Left cardiac atrium (tissue), 4 donors: ENCODE data around the gene DUSP22. TPM values are rescaled to one million over a fixed set of nuclear protein-coding genes. Genes with fewer than 3 reads are reported as not detected.

Experiments used
- ATAC-seq, 2 donors: fragments of 200-7000 bp; cut with Tn5 transposase; one replicate each; pipeline ENCODE4 v1.9.1; 2020; ENCODE audit warnings: mild to moderate bottlenecking in 2 of 2, moderate library complexity in 2 of 2
- DNase-seq: peaks from one replicate; pipeline ENCODE4 v3.0.0-alpha.2; 2020
- intact Hi-C, 2 donors: fragments of 100-400 bp; cut with DNase I; formaldehyde crosslinking; loops; one replicate each; pipeline versions ENCODE4 v1.14.1 to v1.15.1; 2022 to 2023
- total RNA-seq, 2 donors: library from RNA; stranded (reverse); fragmentation: NEBNext Ultra II Directional; extraction: Animal tissue kit (Norgen Biotek cat#: 25700); gene quantifications; one replicate each; pipeline ENCODE4 v1.2.1, GENCODE V29; 2021
- donor health status: DM: no; HTN: yes; CAD: no.
- donor health status: DM: no; HTN: yes; CAD: no; lungs with severe emphysema.
- donor health status: DM: yes; HTN: yes; CAD: no.
- donor health status: Dilated cardiomyopathy.

DUSP22 gene
- total RNA-seq, 2 donors from 2014 or later, result 53.9 to 57.4 TPM

DNA sequence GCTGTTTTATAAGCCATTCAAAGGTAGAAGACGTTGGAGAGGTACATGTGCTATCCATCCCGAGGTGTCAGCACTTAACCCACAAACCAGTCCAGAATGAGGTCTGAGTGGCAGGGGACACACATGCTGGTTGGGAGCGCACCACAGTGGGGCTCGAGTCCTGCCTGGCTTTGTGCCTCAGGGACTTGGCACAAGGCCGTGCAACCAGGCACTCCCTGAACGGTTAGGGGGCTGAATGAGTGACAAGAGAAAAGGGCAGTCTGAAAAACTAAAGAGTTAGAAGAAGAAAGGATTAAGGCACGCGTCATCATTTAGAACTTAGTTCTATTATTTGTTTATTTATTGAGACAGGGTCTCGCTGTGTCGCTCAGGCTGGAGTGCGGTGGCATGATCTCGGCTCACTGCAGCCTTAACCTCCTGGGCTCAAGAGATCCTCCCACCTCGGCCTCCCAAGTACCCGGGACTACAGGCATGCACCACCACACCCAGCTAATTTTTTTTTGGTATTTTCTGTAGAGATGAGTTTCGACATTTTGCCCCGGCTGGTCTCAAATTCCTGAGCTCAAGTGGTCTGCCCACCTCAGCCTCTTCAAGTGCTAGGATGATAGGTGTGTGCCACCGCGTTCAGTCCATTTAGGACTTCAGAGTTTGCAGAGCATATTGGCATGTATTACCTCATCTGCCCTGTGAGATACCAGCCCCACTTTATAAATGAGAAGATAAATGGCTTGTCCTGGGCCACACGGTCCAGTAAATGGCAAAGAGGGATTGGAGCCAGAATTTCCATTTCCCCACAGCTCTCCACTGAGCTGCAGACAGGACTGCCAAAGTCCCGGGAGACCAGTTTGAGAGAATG is 51.9 kb downstream of the DUSP22 start:
- ATAC-seq (peak in 1 of 2 donors; percentile 18), DNase-seq (no peak)
- intact Hi-C loops, result no loop called here

DNA sequence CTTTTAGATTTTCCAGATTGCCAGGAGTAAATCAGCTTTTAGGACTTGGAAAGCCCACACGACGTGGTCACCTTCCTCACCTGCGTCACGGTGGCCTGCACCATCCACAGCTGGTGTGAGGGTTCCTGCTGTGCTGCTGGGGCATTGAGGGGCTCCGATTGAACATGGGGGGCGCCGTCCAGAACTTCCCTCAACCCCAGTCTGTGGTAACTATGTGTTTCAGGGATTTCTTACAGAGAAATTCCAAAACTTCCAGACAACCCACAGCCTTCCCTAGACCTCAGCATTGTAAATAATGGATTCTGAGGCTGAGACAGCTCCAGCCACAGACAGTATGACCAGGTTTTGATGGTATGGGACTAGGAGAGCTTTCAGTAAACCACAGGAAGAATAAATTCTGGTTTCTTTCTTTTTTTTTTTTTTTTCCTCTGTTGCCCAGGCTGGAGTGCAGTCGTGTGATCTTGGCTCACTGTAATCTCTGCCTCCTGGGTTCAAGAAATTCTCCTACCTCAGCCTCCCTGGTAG is 52.6 kb downstream of the DUSP22 start:
- ATAC-seq (no peak), DNase-seq (no peak)
- intact Hi-C loops, result no loop called here

DNA sequence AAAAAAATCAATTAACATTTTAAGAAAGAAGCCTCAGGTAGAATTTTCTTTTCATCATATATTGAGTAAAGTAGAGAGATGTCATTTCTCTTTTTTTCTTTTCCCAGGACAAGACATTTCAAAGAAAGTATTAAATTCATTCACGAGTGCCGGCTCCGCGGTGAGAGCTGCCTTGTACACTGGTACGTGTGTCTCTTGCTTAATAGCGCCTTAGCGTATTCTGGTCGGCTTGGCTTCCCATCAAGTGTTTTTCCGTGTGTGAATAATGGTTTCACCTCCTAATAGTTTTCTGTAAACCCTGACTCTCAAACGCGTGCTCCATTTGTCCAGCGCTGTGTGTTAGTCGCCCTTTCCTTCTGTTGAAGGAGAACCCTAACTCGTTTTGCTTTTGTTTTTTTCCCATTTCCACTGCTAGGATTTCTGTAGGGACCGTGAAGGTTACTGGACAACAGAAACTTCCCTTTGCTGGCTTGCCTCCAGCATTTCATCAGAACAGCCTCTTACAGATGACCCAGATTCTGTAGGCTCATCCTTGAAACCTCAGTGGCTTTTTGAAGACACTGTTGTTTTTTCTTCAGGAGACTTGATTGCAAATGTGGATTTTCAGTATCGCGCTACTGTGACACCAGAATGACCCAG is 53.6 kb downstream of the DUSP22 start:
- DNase-seq, result no peak
- intact Hi-C loops, result no loop called here
- no peak for ATAC-seq

DNA sequence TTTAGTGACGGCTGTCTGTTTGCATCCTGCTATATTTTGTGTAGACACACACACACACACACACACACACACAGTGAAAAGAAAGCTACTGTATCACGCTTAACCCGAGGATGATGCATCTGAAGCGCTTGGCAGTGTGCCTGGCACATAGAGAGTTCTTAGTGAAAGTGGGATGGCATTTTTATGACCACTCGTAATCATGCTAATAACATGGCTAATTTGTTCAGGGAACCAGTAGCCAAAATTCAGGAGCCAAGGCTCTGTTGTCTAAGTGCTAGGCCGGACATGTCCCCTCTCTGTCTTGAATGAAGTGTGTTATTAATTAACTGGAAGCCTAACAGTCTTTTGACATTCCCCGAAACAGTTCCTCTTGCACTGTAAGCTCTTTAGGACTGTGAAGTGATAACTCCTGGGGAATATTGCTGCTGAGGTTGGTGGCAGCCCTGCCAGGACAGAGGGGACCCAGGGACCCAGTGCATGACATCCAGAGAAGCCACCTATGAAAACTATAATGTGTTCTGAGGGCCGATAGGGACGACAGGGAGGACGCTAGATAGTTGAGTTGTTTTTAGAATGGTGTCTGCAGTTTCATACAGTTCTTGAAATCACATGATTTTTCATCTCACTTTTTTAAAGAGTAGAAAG is 54.2 kb downstream of the DUSP22 start:
- no peak for ATAC-seq
- intact Hi-C loops, result no loop called here
- DNase-seq, result no peak

DNA sequence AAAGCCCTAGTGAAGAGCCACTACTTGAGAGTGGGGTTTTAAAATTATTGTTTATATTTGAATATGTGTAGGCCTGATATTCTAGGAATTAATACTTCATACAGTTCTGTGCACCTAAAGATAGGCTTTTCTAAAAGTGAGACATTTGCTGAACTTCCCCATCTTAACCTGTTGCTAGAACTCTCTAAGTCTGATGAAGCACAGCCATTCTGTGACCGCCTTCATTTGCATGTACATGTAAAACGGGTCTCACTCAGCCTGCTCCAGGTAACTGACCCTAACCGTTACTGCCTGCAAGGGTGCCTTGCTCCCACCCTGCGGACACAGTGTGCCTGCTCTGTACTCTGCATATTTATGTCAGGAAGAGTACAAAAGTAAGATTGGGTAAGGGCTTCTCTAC is 54.9 kb downstream of the DUSP22 start:
- DNase-seq (no peak), ATAC-seq (no peak)
- intact Hi-C loops, result no loop called here

DNA sequence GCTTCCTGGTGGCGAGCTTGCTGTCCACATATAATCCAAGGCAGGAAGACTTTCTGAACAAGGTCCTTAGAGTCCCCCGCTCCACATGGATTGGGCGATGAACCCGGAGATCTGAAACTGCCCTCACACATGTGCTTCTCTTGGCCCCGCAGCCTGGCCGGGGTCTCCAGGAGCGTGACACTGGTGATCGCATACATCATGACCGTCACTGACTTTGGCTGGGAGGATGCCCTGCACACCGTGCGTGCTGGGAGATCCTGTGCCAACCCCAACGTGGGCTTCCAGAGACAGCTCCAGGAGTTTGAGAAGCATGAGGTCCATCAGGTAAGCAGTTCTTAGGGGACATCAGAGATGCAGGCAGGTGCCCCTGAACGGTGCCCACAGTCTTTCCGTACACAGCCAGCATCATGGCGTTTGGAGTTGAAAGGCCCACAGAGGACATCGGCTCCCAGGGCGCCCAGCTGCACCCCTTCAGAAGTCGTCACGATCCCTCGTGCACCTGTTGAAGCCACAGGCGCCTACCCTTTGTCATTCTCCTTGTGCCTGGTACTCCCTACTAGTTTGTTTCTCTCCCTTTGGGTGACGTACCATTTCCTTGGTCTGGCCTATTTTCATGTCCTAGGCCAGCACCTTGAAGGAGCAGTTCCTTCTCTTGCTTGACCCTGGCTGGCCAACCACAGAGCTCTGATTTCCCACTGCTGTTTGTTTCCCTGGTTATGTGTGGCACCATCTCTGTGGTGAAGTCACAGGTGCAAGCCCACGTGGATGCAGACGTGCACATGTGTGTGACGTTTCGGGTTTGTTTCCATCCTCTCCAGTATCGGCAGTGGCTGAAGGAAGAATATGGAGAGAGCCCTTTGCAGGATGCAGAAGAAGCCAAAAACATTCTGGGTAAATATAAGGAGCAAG is 55.9 kb downstream of the DUSP22 start:
- ATAC-seq (no peak), DNase-seq (no peak)
- intact Hi-C loops, result no loop called here

DNA sequence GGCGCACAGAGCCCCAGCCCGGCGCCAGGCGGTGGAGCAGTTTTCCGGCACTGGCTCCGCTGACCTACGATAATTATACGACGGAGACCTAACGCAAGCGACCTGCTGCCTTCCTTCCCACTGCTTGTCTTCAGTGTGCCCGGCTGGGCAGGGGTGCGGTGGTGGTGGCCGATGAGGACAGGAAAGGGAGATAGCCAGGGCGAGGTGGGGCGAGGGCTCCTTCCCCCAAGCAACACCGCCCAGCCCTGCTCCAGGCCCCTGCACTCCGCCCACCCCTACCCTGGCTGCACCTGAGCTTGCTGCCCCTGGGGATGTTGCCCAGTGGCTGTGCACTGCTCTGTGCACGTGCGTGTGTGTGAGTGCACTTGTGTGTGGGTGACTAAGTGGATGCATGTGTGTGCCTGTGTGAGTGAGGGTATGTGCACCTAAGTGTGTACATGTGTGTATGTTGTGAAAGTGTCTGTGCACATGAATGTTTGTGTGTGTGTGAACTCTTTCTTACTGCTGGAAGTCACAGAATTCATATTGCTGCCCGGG is 56.6 kb downstream of the DUSP22 start:
- intact Hi-C loops, result no loop called here
- ATAC-seq (peak in 1 of 2 donors; percentile 7), DNase-seq (no peak)

DNA sequence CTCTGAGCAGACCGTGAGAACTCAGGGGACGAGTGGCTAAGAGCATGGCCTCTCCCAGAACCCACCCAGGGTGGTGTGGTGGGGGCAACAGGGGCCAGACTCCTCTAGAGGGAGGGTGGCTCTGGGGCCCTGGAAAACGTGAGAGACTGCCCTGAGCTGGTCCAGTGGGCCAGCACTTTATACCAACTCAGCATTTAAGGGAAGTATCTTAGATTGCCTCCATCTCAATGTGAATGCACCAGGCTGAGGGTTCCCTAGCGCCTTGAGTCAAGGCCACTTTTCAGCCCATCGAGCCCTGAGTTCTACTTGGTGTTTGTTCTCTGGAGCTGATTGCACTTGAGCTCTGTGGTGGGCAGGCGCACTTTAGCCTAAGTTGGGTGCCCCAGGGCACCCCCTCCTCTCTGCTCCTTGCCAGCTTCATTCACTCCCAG is 57.2 kb downstream of the DUSP22 start:
- DNase-seq (no peak), ATAC-seq (no peak)
- intact Hi-C loops, result no loop called here

DNA sequence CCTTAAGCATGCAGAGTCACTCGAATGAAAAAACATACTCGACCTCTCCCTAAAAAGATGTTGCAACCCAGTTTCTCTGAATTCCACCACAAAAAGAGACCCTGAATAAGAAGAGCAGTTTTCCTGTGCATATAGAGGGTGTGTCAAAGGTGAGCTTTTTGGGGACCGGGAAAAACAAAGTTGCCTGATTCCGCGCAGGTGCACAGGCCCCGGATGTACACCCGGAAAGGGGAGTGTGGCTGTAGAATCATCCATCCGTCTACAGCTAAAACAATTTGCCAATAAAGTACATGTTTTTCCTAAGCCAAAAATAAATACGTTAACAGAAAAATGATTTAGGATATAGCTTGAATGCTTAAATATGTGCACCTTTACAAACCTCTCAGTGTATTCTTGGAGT is 58.1 kb downstream of the DUSP22 start:
- no peak for ATAC-seq
- intact Hi-C loops, result no loop called here
- DNase-seq, result no peak

DNA sequence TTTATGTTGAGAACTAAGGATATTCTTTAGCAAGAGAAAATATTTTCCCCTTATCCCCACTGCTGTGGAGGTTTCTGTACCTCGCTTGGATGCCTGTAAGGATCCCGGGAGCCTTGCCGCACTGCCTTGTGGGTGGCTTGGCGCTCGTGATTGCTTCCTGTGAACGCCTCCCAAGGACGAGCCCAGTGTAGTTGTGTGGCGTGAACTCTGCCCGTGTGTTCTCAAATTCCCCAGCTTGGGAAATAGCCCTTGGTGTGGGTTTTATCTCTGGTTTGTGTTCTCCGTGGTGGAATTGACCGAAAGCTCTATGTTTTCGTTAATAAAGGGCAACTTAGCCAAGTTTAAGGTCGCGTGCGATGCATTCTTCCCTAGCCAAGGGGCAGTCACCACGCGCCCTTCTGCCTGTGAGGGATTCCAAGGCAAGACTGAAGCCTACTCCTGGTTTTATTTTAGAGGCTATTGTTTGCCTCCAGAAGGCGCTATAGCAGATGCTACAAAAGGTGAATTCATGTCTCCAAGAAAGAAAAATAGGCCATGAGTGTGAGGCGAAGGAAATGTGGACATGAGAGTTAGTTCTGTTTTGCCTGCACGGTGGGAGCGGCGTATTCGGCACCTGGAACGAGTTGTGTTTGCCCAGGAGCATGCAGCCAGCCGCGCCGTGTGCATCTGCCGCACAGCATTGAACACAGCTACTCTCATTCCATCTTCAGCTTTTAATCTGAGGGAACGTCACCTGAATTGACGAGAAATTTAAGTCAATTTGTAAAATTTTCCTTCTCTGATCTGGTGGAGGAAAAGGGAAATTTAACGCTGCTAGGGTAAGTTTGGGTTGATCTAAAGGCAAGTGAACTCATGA is 59.0 kb downstream of the DUSP22 start:
- ATAC-seq (no peak), DNase-seq (no peak)
- intact Hi-C loops, result no loop called here

DNA sequence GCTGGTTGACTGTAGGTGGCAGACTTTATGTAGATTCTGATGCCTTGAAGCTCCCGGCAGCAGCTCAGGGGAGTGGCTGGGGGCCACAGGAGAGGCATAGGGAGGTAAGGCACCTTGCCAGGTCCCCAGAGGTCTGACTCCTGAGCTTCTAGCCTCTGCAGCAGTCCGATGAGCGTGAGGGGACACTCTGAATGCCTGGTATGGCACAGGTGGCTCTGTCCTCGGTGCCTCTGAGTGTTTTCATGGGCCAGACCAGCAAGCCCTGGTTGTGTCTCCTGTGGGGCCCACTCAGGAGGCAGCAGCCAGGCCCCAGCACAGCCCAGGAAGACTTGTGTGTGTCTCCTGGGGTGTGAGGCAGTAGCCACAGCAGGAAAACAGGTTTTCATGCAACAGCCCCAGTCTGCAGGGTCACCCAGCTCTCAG is 59.6 kb downstream of the DUSP22 start:
- DNase-seq (no peak), ATAC-seq (no peak)
- intact Hi-C loops, result no loop called here

DNA sequence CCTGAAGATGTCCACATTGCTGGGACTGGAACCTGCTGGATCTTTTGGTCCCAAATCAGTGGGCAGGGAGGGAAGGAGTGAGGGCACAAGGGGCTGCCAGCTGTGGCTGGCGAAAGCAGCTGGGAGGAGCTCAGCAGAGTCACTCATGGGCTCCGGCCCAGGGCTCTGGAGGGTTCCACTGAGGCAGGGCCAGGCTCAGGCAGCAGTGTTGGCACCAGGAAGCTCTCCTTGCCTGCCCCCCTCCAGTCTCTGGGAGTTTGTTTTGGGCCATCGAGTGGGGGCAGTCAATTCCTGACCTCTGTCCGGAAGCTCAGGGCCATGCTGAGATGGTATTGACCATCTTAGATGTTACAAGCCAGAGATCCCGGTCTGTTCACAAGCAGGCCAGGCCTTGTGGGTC is 60.2 kb downstream of the DUSP22 start:
- intact Hi-C loops, result no loop called here
- ATAC-seq (no peak), DNase-seq (no peak)

DNA sequence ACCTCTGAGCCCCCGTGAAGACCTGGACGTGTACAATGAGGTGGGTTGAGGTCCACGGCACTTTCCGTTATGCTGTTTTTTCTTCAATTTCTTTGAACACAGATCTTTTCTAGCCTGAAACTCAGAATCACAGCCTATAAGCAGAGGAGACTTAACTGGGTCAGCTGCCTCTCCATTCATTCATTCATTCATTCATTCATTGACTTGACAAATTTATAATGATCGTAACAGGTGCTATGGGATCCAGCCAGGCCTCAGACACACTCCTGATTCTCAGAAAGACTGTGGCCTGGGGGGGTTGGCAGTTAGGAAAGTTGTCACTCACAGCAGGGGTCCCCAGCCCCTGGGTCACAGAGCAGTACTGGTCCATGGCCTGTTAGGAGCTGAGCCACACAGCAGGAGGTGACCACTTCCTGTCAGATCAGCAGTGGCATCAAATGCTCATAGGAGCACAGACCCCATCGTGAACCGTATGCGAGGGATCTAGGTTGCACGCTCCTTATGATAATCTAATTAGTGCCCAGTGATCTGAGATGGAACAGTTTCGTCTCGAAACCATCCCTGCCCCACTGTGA is 60.7 kb downstream of the DUSP22 start:
- no peak for ATAC-seq
- no peak for DNase-seq
- intact Hi-C loops, result no loop called here

DNA sequence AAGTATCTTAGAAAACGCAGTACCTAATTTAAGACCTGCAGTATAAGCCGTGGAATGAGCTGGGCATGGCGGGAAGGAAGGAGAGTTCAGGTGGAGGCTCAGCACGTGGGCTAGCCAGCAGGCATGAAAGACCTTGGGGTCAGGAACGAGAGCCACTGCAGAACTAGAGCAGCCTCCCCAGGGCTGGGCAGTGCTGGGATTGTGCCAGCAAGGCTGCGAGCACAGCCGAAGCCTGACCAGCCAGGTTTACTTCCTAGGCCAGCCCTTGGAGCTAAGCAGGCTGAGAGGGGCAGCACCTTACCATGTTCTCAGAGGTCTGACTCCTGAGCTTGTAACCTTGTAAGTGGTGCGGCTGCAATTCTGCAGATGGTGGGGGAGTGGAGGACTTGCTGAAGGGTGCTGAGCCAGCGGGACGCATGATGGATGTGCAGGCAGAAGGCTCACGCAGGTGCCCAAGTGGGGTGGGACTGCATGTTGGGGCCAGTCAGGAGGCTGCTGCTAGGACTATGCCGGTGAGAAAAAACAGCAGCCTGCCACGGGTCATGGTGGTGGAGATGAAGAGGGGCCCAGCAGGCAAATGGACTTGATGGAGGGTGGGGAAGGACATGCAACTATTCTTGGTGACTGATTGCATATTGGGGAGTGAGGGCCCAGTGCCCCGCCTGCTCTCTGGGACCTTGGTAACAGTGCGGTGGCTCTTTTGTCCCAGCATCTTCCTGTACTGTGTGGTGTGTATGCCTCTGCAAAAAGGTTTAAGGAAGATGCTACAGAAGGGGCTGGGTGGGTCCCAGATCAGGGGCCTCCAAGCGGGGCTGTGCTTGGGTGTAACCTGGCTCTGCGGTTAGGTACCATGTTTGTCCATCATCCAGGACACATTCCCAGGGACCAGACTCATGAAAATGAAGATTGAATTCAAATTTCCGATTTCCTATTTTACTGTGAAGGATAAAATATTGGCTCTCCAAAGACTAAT is 61.6 kb downstream of the DUSP22 start:
- intact Hi-C loops, result no loop called here
- no peak for ATAC-seq
- DNase-seq, result no peak

DNA sequence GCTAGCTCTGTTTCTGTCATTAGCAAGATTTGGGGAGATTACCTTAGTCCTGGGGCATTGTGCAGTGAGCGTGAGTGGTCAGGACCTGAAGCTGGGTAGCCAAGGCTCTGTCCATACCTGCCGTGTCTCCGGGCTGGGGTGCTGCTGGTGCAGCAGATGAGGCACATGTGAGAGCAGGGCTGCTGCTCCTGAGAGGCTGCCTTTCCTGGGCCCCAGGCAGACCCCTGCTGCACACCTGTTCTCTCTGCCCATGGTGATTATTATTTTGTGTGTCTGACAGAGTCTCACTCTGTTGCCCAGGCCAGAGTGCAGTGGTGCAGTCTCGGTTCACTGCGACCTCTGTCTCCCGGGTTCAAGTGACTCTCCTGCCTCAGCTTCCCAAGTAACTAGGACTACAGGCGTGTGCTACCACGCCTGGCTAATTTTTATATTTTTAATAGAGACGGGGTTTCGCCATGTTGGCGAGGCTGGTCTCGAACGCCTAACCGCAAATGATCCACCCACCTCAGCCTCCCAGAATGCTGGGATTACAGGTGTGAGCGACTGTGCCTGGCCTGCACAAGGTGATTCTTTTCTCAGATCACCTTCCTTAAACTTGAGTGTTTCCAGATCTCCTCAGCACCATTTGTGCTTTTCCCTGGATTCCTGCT is 62.5 kb downstream of the DUSP22 start:
- intact Hi-C loops, result no loop called here
- ATAC-seq (no peak), DNase-seq (no peak)
